Measurements from ENCODE around the gene KYAT1.

GRCh38 chr9:128792134-128792533, 89.6 kb downstream of the KYAT1 start:
- no peak for TF ChIP-seq SIRT6 (IDR thresholded peaks at IDR 0.05; ENCODE audit: low read length)
- TF ChIP-seq HDAC2 (IDR thresholded peaks at IDR 0.05; ENCODE audit: borderline replicate concordance in 1 of 2, low read depth in 2 of 2, low read length in 2 of 2), result no peak
- TF ChIP-seq POLR2AphosphoS5 (IDR thresholded peaks at IDR 0.05; ENCODE audit: low read depth, low read length), result no peak
- no peak for TF ChIP-seq CTCF (IDR thresholded peaks at IDR 0.05; ENCODE audit: control extremely low read depth in 1 of 3, insufficient read depth in 1 of 3, low read depth in 1 of 3, low read length in 3 of 3)
- no peak for TF ChIP-seq EP300 (IDR thresholded peaks at IDR 0.05; ENCODE audit: borderline replicate concordance in 1 of 2, low read depth in 2 of 2, low read length in 2 of 2)
- no peak for TF ChIP-seq SUZ12 (IDR thresholded peaks at IDR 0.05; ENCODE audit: low read length)
- TF ChIP-seq RAD21 (IDR thresholded peaks at IDR 0.05 in 1 of 2, conservative IDR thresholded peaks at IDR 0.05 in 1 of 2; ENCODE audit: low read depth in 2 of 2, low read length in 2 of 2), result no peak
- no peak for TF ChIP-seq CHD1 (IDR thresholded peaks at IDR 0.05; ENCODE audit: low read depth, low read length)
- TF ChIP-seq YY1 (IDR thresholded peaks at IDR 0.05; ENCODE audit: low read depth, low read length), result no peak
- no peak for TF ChIP-seq EZH2 (IDR thresholded peaks at IDR 0.05; ENCODE audit: low read depth, low read length, severe bottlenecking)
- no peak for TF ChIP-seq CREB1 (IDR thresholded peaks at IDR 0.05)
- TF ChIP-seq CBX5 (IDR thresholded peaks at IDR 0.05; ENCODE audit: low read depth, low read length), result no peak
- TF ChIP-seq SIN3A (conservative IDR thresholded peaks at IDR 0.05 in 1 of 2, IDR thresholded peaks at IDR 0.05 in 1 of 2; ENCODE audit: low read depth in 1 of 2, low read length in 2 of 2), result no peak
- TF ChIP-seq RFX5 (IDR thresholded peaks at IDR 0.05; ENCODE audit: borderline replicate concordance, low read depth, low read length), result no peak

Data from H1 (cell line).